Measurements from ENCODE around the gene CMSS1. TPM values are rescaled to one million over a fixed set of nuclear protein-coding genes. Genes with fewer than 3 reads are reported as not detected.
A peak's percentile ranks its signal among the peaks of the same experiment; 100 is the strongest.

CMSS1 gene
- total and polyA plus RNA-seq, 11 donors: 13.5 to 48.4 (median 34.8) TPM

DNA sequence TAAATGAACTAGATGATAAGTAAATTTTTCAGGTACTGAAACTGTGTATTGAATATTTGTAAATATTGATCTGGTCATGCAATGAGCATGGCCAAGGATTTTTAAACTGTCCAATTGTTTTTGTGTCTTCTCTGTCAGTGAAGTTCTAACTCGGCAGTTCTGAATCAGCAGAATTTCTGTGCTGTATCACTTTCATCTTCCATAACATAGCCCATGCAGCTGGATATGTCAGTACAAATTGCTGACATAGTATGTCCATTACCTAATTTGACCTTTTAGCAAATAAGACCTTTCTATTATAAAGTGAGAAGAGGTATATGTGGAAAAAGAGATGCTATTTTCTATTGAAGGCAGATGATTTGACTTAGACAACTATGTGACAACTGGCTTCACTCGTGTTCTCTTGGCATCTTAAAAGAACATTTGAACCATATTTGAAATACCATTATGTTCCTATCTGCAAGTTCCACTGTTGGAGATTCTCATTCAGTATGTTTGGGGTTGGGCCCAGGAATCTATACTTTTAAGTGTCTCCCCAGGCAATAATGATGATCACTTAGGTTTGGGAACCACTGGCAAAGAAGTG, 90.4 kb downstream of the CMSS1 start:
- no peak for ATAC-seq
- no peaks in the 10 kb centered on the region for H3K27me3 ChIP-seq
- H3K27ac ChIP-seq: no peak overlapping the region
- H3K4me1 ChIP-seq: peaks cover 0 to 6% (median 0%) of the 10 kb centered on the region in 12 donors
- intact Hi-C loops (cut with DNase I): no loop called here
- WGBS, 4 donors: 75 to 90% (median 80%) methylated on average over 2 of the region's 2 CpGs
- no peak for DNase-seq
- H3K36me3 ChIP-seq: no peaks in the 10 kb centered on the region
- no peaks in the 10 kb centered on the region for H3K9me3 ChIP-seq
- H3K4me3 ChIP-seq: no peak overlapping the region
- TF ChIP-seq, protein P1, sequence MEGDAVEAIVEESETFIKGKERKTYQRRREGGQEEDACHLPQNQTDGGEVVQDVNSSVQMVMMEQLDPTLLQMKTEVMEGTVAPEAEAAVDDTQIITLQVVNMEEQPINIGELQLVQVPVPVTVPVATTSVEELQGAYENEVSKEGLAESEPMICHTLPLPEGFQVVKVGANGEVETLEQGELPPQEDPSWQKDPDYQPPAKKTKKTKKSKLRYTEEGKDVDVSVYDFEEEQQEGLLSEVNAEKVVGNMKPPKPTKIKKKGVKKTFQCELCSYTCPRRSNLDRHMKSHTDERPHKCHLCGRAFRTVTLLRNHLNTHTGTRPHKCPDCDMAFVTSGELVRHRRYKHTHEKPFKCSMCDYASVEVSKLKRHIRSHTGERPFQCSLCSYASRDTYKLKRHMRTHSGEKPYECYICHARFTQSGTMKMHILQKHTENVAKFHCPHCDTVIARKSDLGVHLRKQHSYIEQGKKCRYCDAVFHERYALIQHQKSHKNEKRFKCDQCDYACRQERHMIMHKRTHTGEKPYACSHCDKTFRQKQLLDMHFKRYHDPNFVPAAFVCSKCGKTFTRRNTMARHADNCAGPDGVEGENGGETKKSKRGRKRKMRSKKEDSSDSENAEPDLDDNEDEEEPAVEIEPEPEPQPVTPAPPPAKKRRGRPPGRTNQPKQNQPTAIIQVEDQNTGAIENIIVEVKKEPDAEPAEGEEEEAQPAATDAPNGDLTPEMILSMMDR (IDR thresholded peaks at IDR 0.05): no peak
- no peak for TF ChIP-seq POLR2A (IDR thresholded peaks at IDR 0.05)

DNA sequence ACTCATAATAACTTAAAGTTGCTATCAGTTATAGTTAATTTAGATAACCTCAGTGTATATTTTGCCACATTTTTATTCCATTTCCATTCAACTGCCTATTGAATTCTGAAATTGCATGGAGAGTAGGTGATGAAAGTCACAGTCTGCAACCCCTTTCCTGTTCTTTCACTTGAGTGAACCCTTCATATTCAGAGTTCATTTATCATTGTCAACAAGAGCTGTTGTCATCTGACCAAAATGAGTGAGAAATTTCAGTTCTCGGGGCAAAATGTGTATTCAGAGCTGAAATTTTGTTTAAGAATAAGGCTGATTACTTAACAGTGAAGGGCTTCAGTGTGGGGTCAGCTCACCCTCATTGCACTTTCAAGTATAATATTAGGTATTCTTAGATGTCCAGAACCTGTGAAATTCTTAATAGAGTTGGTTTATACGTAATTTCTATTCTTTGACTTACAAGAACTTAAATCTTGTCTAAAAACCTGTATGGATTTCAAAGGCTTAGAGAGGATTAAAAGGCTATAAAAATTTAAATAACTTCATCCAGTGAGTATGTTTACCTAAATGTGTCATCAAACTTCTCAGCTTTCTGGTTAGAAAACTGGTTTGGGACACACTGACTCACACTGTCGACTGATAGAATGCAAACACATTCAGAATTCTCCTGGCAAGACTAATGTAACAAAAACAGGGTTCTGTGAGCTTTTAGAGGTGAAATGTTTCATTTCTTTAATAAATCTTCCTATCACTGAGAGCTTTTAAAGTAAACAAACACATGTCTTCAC, 92.2 kb downstream of the CMSS1 start:
- 87 to 97% (median 91%) methylated on average over 3 of the region's 3 CpGs for WGBS, 4 donors
- DNase-seq (no peak), ATAC-seq (no peak)
- Histone ChIP-seq H3K4me3 (no peak overlapping the region), H3K27ac (peak overlapping the region in 1 of 12 donors; percentile 10), H3K36me3 (no peaks in the 10 kb centered on the region), H3K27me3 (no peaks in the 10 kb centered on the region), H3K9me3 (no peaks in the 10 kb centered on the region), H3K4me1 (peaks cover 0 to 6% (median 0%) of the 10 kb centered on the region in 12 donors)
- TF ChIP-seq POLR2A (IDR thresholded peaks at IDR 0.05): no peak
- TF ChIP-seq, protein P1 (IDR thresholded peaks at IDR 0.05): no peak
- intact Hi-C loops (cut with DNase I): no loop called here

DNA sequence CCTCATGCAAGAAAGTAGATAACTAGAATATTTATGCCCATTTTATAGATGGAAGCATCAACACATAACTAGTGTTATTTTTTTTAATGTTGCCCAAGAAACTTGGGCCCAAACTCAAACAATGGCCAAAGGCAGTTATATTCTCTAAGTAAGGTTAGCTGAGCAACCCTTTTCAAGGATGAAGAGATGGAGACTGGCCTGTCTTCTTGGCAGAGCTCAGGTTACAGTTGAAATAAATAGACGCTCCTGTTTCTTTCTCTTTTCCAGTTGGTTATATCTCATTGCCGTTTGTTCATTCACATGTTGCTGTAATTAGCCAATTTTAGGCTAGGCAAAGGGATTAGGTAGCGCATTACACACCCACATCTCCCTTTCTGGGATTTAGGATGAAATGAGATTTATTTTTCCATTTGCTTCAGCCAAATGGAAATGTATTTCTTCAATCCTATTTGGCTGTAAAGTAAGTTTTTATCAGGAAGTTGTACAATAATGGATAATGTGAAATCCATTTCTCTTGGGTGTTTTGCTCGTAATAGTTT, 93.2 kb downstream of the CMSS1 start:
- ATAC-seq: peak in 1 of 4 donors; percentile 24
- TF ChIP-seq, protein P1 (IDR thresholded peaks at IDR 0.05): no peak
- TF ChIP-seq POLR2A (IDR thresholded peaks at IDR 0.05): no peak
- intact Hi-C loops (cut with DNase I): no loop called here

DNA sequence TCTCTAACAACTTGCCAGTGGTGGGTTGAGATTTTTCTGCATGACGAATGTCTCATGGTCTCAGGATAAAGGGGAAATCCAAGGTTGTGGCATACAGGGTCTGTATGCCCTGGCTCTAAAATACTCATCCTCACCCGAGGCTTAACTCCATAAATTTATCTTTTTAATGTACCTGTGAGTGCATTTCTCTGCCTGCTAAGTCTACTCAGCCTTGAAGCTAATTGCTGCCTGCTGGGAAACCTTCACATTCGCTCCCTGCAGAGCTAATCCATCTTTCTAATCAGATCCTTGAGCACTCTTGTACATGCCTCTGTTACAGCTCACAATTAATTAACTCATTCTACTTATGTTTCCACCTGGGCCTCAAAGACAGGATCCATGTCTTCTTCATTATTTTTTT, 93.8 kb downstream of the CMSS1 start:
- no peak for ATAC-seq
- intact Hi-C loops (cut with DNase I): no loop called here
- TF ChIP-seq, protein P1 (IDR thresholded peaks at IDR 0.05): no peak
- TF ChIP-seq POLR2A (IDR thresholded peaks at IDR 0.05): no peak
- no peaks in the 10 kb centered on the region for H3K9me3 ChIP-seq
- H3K4me3 ChIP-seq: no peak overlapping the region
- H3K27ac ChIP-seq: peak overlapping the region in 3 of 12 donors; percentile 10 to 37 (median 23)
- H3K27me3 ChIP-seq: no peaks in the 10 kb centered on the region
- no peak for DNase-seq
- H3K36me3 ChIP-seq: no peaks in the 10 kb centered on the region
- peaks cover 0 to 6% (median 0%) of the 10 kb centered on the region in 12 donors for H3K4me1 ChIP-seq
- WGBS, 4 donors: 71 to 92% (median 73%) methylated on average over 3 of the region's 3 CpGs

More for the DNA sequence above, 93.2 kb downstream of the CMSS1 start:
- DNase-seq: no peak
- 66 to 79% (median 72%) methylated on average over 4 of the region's 4 CpGs for WGBS, 4 donors
- Histone ChIP-seq H3K27ac (peak overlapping the region in 1 of 12 donors; percentile 10), H3K4me3 (no peak overlapping the region), H3K4me1 (peaks cover 0 to 6% (median 0%) of the 10 kb centered on the region in 12 donors), H3K36me3 (no peaks in the 10 kb centered on the region), H3K9me3 (no peaks in the 10 kb centered on the region), H3K27me3 (no peaks in the 10 kb centered on the region)

Measured in heart left ventricle (tissue), 16 donors.